ENCODE measurements around the gene C1orf210.

The C1orf210 gene

GRCh38 chr1:43285269-43285990 lies at the start of gene C1orf210:
Gene C1orf210, minus strand, starts transcription at chr1:43285581. Its CDS starts 2,311 bp downstream, at chr1:43283270.
- DNase-seq (ENCODE audit: low read depth), result no peak

GRCh38 chr1:43334453-43335205 lies 49.2 kb upstream of the C1orf210 start:
- DNase-seq (ENCODE audit: low read depth), result no peak

GRCh38 chr1:43331688-43332087 lies 46.3 kb upstream of the C1orf210 start:
- DNase-seq (ENCODE audit: low read depth), result no peak

- peak; percentile 82 for DNase-seq (ENCODE audit: low read depth)
Measured at GRCh38 chr1:43329995-43330751, 44.8 kb upstream of the C1orf210 start.

- DNase-seq (ENCODE audit: low read depth), result no peak
Measured at GRCh38 chr1:43327549-43328292, 42.3 kb upstream of the C1orf210 start.

GRCh38 chr1:43325381-43325780 lies 40.0 kb upstream of the C1orf210 start:
- no peak for DNase-seq (ENCODE audit: low read depth)

- DNase-seq (ENCODE audit: low read depth), result no peak
Measured at GRCh38 chr1:43324810-43325209, 39.4 kb upstream of the C1orf210 start.

- no peak for DNase-seq (ENCODE audit: low read depth)
Measured at GRCh38 chr1:43322506-43322905, 37.1 kb upstream of the C1orf210 start.

- no peak for DNase-seq (ENCODE audit: low read depth)
Measured at GRCh38 chr1:43321331-43321891, 36.0 kb upstream of the C1orf210 start.

- DNase-seq (ENCODE audit: low read depth), result no peak
Measured at GRCh38 chr1:43319766-43320165, 34.4 kb upstream of the C1orf210 start.

- DNase-seq (ENCODE audit: low read depth), result no peak
Measured at GRCh38 chr1:43319288-43319687, 33.9 kb upstream of the C1orf210 start.

GRCh38 chr1:43318831-43319230 lies 33.5 kb upstream of the C1orf210 start:
- no peak for DNase-seq (ENCODE audit: low read depth)

GRCh38 chr1:43317817-43318471 lies 32.6 kb upstream of the C1orf210 start:
- no peak for DNase-seq (ENCODE audit: low read depth)

- DNase-seq (ENCODE audit: low read depth), result no peak
Measured at GRCh38 chr1:43316738-43317520, 31.5 kb upstream of the C1orf210 start.

GRCh38 chr1:43315963-43316737 lies 30.8 kb upstream of the C1orf210 start:
- no peak for DNase-seq (ENCODE audit: low read depth)

GRCh38 chr1:43315481-43315880 lies 30.1 kb upstream of the C1orf210 start:
- DNase-seq (ENCODE audit: low read depth), result no peak

GRCh38 chr1:43314233-43314632 lies 28.9 kb upstream of the C1orf210 start:
- no peak for DNase-seq (ENCODE audit: low read depth)

- no peak for DNase-seq (ENCODE audit: low read depth)
Measured at GRCh38 chr1:43313771-43314170, 28.4 kb upstream of the C1orf210 start.

- no peak for DNase-seq (ENCODE audit: low read depth)
Measured at GRCh38 chr1:43312663-43313515, 27.5 kb upstream of the C1orf210 start.

All from stromal cell of bone marrow (primary cell).